Stromal cell of bone marrow (primary cell): ENCODE results near the gene NOP9.

Experiments used
- DNase-seq: peaks from one replicate; pipeline ENCODE4 v3.0.0-alpha.2; 2012; ENCODE audit warnings: low read depth

The NOP9 gene

DNA sequence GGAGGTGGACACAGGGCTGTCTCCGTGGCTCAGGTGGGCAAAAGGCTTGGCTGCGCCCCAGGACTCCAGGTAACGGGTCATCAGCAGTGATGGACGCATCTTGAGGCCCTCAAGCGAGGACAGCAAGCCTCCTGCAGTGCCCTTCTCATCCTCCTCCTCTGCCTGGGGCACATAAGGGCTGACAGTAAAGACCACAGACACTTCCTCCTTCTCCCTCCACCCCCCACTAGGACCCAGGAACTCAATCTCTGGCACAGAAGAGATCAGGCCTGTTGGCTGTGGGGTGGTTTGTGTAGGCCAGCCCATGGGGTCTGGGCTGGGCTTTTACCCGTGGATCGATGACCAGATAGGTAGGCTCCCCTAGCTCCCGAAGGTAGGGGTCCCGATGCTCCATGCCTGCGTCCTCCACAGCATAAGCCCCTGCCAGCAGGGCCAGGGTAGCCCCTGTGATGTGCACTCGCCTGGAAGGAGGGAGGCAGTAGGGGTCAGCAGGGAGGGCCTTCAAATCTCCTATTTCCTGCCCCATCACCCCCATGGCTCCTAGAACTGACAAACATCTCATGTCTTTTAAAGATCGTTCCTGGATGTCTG, 29.5 kb downstream of the NOP9 start:
- DNase-seq, result no peak

GRCh38 chr14:24329736-24330135, 30.1 kb downstream of the NOP9 start:
- DNase-seq, result no peak

- DNase-seq, result no peak
Measured at GRCh38 chr14:24330973-24331674, 31.5 kb downstream of the NOP9 start.

DNA sequence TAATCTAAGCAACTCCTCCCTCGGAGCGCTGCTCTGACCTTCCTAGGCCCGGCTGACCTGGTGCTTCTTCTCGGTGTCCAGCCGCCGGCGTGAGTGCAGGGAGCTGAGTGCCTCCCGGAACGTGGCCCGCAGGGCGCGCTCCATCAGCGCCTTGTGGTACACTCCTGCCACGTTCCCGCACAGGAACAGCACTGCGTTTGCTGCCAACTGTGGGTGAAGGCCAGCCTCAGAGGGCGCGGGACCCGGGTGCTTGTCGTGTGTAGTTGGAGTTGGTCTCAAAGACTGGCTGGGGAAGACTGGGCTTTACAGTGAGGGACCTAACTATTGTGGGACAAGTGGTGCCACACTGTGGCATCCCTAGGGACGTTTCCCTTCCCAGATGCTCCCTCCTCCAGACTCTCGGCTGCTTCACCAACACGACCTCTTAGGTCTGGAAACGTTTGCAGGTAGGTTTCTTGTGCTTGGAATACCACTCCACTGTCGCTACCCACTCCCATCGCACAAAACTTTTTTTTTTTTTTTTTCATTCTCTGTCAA, 32.1 kb downstream of the NOP9 start:
- DNase-seq, result no peak

DNA sequence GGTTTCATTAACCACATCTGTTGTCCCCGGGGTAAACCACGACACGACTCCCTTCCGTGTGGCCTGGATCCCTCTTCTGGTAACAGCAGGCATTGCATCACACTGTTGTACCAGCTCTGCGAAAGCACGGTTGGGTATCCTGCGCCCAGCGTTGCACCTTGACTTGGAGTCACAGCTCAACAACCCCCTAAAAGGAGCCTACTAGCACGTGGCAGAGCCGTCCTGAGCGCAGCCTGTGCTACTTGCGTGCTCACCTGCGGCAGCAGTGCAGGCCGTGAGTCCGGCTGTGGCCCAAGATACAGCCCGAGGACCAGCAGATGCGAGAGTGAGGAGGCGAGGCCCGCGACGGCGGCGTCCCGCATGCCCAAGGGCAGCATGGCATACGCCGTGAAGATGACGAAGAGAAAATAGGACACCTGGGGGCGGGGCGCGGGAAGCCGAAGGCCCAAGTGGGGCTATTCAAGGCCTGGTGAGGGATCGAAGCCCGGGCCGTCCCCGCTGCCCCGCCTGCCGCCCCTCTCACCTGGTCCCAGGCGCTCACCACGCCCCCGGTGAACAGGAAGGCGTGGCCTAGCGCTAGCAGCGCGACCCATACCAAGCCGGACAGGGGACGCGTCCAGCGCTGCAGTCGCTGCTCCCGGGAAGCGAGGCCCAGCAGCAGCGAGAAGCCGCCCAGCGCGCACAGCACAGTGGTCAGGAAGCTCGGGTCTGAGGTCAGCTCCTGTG, 32.8 kb downstream of the NOP9 start:
- no peak for DNase-seq

GRCh38 chr14:24334431-24335291, 35.0 kb downstream of the NOP9 start, which contains the start of gene ADCY4:
TSS of gene ADCY4 (minus strand) at chr14:24335071. CDS start at chr14:24334652, 419 bp downstream.
- no peak for DNase-seq

DNA sequence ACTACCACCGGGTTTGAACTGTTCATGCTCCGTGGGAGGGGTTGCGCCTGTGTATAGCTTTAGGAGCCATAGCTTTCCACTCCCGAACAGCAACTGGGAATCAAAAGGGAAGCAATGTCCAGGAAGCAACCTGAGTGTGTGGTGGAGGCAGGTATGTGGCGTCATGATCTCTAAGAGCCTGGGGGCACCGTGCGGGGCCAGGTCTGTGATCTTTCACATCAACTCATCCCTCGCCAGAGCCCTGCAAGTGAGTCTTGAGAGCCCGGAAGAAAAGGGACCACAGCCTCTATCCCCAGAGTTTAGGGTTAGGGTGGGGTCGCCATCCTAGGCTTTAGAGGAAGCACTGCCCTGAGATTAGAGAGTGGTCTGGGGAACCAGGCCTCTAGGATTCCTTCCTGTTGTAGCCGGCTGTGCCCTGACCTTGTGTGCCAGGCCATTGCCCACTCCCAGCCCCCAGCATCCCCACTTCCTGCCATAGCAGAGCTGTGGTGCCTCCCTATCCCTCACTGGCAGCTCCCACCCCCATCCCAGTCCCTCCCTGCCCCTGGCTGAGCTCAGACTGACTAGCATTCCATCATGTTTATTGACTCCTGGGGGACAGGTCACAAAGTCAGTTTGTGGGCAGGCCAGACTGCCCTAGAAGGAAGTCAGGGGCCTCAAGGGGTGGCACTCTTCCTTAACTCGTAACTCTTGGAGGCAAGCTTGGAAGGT, 36.0 kb downstream of the NOP9 start:
- no peak for DNase-seq

GRCh38 chr14:24337144-24337823, 37.6 kb downstream of the NOP9 start:
- no peak for DNase-seq

GRCh38 chr14:24337824-24338175, 38.1 kb downstream of the NOP9 start:
- DNase-seq, result no peak

- DNase-seq, result no peak
Measured at GRCh38 chr14:24338843-24339242, 39.2 kb downstream of the NOP9 start.

DNA sequence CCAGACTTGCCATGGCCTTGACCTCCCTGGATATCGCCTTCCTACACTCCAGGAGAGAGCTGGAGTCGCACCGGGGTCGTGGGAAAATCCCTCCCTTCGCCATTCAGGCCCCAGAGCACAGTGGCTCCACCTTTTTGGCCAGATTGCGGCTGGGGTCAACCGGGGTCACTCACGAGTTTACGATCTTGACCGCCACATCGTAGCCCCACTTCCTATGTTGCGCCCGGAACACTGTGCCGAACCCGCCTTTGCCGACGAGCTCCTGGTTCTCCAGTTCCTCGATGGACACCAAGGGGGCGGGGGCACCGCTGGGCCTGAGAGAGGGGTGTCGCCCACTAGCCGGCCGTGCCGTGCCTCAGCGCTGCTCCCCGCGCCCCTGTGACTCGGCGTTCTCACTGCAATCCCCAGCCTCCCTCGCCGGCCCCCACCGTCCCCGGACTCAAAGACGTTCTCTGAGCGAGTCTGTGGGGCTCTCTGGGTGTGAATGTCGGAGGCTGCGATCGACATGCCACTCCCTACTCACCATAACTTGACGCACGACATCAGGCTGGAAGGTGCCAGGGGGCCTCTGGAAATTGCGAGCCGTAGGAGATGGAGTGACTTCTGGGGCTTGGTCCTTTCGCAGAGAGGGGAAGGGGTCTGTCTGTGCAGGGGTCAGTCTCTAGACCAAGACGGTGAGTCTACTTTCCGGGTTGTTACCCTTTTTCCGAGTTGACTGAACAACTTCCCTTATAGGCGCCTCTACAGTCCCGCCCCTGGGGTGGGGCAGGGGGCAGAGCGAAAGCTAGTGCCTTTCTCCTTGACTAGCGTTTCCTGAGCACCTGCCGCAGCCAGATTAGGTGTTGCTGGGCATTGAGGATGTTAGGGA, 39.9 kb downstream of the NOP9 start, which contains the start of gene RIPK3:
RIPK3 (minus strand) TSS at position 708 of the 868 bp plus-strand sequence; CDS start at position 543, 165 bp downstream.
- no peak for DNase-seq

- DNase-seq, result no peak
Measured at GRCh38 chr14:24340606-24341005, 41.0 kb downstream of the NOP9 start.

GRCh38 chr14:24342889-24343288, 43.2 kb downstream of the NOP9 start:
- no peak for DNase-seq

- no peak for DNase-seq
Measured at GRCh38 chr14:24343795-24344660, 44.4 kb downstream of the NOP9 start.

- no peak for DNase-seq
Measured at GRCh38 chr14:24347134-24347533, 47.5 kb downstream of the NOP9 start.

DNA sequence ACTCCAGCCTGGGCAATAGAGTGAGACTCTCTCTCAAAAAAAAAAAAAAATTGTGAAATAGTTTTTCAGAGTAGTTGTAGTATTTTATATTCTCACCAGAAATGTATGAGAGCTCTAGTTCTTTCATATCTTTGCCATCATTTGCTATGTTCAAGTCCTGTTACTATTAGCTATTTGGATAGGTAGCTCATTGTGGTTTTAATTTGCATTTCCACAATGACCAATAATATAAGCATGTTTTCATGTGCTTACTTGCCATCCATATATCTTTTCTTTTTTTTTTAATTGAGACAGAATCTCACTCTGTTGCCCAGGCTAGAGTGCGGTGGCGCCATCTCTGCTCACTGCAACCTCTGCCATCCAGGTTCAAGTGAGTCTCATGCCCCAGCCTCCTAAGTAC, 48.5 kb downstream of the NOP9 start:
- DNase-seq, result no peak

GRCh38 chr14:24349742-24350141, 50.1 kb downstream of the NOP9 start:
- no peak for DNase-seq

DNA sequence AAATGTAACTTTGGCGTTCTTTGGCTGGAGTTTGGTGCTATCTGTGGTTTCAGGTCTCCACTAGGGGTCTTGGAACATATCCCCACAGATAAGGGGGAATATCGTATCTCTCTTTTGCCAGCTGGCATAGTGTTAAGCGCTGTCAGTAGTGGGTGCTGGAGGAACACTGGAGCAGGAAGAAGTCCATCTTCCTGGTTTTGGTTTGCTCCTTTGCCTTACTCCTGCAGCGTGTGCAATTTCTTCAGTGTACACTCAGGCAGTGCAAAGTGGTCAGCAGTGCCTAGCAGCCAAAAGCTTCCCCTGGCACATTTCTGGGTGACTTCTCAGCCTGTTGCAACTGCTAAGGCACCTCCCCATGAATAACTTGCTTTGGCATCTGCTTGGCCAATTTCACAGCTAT, 51.9 kb downstream of the NOP9 start:
- peak; percentile 86 for DNase-seq
